ENCODE data around the gene TBXA2R.
"Not testable (repeated sequence)": the region's sequence is repeated elsewhere in the genome, so short reads cannot be mapped to it uniquely, and the experiment has no call there.

The TBXA2R gene

DNA sequence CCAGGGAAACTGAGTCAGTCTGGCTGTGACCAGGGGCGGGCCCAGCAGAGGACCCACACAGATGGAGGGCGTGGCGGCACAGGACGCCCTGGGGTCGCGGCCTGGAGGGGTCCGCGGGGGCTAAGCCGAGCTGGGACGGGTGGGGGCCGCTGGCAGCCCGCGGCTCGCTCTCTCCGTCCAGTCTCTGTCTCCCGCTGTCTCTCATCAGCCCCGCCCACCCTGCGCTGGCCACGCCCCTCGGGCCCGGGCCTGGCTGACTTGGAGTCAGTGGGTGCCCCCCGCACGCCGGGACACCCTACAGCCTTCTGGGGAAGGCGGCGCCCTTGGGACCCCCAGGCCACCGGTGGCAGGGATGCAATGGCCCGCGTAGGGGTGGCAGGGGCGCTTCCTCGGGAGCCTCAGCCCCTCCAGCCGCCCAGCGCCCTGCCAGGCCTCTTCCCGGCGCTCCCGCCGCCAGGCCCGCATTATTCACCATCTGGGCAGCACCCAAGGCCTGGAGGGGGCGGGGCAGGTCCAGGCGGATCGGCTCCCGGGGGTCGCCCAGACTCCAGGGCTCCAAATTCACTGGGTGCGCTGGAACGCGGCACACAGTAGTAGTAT lies at the start of gene TBXA2R:
Gene TBXA2R (minus strand): TSS at position 186 of the 600 bp plus-strand sequence. CDS start 6,241 bp downstream, outside the sequence.
- DNase-seq (ENCODE audit: low read depth in 3 of 3): peak in 2 of 3 donors; percentile 21 to 57

DNA sequence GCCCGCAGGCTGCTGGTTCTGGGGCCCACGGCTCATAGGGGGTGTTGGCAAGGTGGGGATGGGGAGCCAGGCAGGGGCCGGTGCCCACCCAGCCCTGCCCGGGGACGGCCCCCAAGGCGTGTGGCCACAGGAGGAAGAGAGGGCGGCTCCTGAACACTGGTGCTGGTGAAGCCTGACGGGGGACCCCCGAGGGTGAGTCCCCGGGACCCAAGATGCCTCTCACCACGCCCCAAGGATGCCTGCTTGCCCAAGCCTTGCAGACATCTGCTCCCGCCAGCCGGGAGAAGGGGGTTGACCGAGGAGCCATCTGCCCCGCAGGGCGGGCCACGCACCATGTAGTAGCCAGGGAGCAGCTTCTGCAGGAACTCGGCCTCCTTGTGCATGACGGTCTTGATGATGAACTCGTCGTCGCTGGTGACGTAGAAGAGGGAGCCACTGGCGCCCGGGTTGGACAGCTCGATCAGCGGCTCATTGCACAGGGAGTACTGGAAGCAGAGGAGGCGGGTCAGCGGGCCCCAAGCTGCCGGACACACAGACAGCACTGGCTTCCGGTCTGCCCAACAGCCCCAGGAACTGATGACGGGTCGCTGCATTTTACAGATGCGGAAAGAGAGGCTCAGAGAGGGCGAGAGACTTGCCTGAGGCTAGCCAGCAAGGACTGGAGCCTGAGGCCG lies 49.5 kb upstream of the TBXA2R start:
- DNase-seq (ENCODE audit: low read depth in 3 of 3): no peak

DNA sequence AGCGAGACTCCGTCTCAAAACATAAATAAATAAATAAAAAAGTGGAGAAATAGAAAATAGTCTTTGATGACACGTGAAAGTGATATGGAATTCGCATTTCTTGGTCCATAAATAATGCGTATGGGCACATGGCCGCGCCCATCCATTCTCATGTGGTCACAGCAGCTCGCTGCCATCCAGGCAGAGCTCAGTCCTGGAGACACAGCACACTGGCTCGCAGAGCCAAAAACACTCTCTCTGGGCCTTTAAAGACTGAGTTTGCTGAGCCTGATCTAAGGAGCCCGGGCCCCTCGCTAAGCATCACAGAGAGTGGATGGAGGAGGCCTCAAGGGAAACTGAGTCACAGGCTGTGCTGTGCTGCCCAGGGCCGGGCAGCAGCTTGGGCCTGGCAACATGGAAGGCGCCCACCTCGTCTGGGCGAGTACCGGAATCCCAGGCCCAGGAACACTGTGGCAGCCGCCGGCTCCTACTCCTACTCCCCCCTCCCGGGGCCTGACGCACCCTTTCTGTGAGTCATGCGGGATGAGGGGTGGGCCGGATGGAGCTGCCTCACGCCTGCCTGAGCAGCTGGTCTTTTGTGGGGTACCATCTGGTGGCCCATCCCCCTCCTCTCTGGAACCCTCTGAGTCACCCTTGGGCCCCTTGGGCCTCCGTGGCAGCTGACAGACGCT lies 48.9 kb upstream of the TBXA2R start:
- DNase-seq (ENCODE audit: low read depth in 3 of 3): no peak

DNA sequence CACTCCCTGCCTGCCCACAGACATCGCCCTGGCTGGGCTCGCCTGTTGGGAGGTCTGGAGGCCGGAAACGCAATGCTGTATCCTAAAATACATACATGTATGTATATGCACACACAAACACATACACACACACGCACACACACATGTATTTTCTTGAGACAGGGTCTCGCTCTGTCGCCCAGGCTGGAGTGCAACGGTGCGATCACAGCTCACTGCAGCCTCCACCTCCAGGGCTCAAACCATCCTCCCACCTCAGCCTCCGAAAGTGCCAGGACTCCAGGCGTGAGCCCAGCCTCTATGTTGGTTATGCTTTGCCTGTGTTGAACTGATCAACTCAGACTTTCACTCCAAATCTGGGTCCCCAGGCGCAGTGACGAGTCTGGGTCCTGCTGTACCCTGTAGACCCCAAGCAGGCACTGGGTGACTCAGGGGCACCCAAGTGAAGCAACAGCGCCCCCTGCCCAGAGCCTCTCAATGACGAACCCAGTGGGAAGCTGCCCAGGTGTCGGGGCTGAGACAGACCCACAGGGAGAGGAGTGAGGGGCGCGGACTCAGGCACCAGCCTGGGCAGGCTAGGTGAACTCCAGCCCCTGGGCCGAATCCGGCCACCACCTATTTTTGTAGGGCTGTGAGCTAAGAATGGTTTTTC lies 47.3 kb upstream of the TBXA2R start:
- no peak for DNase-seq (ENCODE audit: low read depth in 3 of 3)

DNA sequence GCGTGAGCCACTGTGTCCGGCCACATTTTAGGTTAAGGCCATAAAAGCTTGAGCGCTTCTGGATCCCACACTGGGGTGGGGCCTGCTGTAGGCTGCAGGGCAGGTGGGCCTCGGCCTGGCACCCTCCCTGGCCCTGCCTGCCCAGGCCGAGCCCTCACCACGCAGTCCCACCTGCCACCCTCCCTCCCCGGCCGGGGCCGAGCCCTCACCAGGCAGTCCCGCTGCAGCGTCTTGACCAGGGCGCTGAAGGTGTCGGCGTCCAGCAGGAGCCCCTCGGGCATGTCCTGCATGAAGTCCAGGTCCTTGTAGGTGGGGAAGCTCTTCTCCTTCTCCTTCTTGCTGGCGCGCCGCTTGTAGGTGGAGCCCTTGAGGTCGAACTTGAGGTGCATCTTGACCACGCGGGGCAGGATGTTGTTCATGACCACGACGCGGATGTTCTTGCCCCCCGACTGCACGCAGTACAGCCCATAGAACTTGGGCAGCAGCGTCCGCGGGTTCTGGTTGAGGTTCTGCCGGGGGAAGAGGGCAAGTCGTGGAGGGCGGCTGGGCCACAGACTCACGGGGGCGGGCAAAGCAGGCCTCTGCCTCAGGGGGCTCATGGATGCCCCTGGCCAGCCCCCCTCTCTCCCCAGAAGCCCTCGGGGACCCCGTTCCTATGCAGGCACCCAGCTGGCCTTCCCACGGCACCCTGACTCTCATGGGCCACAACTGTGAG lies 46.6 kb upstream of the TBXA2R start:
- no peak for DNase-seq (ENCODE audit: low read depth in 3 of 3)

DNA sequence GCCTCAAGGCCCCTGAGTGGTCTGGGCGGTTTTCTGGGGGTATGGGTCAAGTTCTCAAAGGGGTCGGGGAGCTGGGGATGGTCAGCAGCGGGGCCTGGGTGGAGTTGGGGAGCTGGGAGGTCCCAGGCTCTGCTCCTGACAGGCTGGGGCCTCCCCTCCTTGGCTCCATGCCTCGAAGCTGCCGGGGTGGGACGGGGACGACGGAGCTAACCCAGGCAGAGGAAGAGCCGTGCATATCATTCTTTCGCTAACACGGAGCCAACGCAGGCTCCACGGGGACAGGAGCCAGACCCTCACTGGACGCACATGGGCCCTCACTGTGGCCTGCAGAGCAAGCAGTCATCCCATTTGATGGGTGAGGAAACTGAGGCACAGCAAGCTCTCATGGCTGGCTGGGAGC lies 45.7 kb upstream of the TBXA2R start:
- no peak for DNase-seq (ENCODE audit: low read depth in 3 of 3)

DNA sequence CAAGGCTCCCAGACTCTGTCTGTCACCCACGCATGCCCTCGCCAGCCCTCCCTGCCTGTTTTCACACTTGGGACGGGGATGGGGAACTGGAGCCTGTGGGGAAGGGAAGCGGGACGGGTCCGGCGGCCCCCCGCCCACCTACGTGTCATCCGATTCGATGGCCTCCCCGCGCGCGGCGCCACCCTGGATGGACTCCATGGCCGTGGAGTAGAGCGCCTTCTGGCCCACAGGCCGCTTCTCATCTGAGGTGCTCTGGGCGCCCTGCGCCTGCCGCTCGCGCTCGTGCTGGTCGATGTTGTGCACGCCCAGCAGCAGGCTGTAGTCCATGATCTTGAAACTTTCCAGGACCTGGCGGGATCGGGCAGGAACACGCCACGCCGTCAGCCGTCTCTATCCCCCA lies 45.0 kb upstream of the TBXA2R start:
- no peak for DNase-seq (ENCODE audit: low read depth in 3 of 3)

DNA sequence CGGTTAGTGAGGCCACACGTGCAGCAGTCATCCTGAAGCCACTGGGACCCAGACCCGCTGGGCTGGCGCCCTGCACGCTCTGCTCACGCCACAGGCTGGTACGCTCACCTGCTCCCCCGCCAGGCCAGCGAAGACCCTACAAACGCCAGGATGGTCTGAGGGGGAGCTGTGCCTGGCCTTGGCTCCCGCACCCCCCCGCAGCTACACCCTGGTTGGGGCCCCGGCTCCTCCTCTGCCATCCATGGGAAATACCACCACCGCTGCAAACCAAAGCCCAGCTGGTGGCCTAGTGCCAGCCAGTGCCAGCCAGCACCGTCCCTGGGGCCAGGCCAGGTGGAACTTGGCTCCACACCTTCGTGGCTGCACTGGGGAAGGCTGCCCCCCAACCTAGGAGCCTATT lies 43.2 kb upstream of the TBXA2R start:
- DNase-seq (ENCODE audit: low read depth in 3 of 3): no peak

DNA sequence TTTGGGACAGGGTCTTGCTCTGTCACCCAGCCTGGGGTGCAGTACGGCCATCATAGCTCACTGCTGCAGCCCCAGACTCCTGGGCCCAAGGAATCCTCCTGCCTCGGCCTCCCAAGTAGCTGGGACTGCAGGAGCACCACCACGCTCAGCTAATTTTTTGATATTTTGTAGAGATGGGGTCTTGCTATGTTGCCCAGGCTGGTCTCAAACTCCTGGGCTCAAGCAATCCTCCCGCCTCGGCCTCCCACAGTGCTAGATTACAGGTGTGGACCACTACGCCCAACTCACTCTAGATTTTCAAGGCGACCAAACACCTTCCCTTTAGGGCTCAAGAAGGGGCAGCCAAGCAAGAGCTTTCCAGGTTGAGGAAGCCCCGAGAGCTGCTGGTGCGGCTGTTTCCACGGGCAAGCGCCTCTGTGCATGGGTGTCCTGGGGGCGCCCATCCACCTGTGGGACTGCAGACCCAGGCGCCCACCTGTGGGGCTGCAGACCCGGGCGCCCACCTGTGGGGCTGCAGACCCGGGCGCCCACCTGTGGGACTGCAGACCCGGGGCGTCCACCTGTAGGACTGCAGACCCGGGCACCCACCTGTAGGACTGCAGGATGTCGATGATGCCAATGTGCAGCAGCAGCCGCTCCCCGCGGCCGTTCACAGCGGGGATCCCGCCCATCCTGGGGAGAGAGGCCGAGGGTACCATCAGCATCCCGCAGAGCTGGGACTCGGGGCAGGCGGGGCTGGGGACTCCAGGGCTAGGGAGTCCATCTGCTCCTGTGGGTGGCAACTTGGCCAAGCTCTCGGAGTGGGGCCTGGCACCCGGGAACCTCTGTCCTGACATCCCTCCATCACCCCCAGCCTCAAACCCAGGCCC lies 41.6 kb upstream of the TBXA2R start:
- DNase-seq (ENCODE audit: low read depth in 3 of 3): no peak

DNA sequence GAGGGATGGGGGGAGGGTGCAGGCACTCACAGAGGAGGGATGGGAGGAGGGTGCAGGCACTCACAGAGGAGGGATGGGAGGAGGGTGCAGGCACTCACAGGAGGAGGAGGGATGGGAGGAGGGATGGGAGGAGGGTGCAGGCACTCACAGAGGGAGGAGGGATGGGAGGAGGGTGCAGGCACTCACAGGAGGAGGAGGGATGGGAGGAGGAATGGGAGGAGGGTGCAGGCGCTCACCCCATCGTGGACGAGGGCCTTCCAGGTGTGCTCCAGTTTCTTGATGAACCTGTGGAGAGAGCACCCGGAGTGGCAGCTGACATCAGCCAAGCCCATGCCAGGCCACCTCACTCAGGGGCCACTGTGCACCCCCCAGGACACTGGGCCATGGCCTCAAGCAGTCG lies 40.4 kb upstream of the TBXA2R start:
- not testable (repeated sequence) for DNase-seq (ENCODE audit: low read depth in 3 of 3)

DNA sequence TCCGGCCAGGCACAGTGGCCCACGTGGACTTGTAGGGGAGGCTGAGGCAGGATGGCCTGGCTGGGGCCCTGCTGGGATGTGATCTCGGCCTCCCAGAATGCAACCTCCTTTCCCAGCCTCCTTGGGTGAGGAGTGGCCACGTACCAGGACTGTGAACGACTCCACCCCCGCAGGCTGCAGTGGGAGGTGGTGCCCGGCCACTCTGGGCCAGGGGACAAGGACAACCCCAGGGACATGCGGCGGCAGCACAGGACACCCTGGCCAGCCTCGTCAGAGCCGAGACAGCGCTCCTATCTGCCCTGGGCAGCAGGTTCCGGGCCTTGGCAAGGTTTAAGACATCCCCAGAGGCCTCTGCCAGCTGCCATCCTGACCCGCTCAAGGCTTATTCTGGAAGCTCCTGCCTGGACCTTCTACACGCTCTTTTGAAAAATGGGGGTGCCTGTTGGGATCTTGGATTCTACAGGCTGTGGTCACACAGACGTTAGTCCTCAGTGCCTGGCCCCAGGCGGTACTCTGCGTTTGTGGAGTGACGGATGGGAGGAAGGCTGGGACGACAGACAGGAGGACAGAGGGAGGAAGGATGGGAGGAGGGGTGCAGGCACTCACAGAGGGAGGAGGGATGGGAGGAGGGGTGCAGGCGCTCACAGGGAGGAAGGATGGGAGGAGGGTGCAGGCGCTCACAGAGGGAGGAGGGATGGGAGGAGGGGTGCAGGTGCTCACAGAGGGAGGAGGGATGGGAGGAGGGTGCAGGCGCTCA lies 39.8 kb upstream of the TBXA2R start:
- no peak for DNase-seq (ENCODE audit: low read depth in 3 of 3)

DNA sequence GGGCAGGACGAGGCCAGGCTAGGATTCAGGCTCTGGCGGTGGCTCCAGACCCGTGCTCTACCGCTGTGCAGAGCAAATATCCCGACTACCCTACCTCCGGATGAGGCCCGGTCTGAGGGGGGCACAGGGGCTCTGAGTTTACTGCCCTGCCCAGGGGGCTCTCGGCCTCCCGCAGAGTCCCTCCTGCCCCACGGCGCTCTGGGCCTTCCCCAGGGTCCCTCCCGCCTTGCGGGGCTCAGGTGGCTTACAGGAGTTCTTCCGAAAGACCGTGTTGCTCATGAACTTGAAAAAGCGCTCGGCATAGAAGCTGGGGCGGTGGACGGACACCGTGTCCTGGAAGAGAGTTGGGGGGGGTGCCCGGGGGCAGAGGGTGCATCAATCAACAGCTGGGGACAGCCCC lies 39.1 kb upstream of the TBXA2R start:
- no peak for DNase-seq (ENCODE audit: low read depth in 3 of 3)

DNA sequence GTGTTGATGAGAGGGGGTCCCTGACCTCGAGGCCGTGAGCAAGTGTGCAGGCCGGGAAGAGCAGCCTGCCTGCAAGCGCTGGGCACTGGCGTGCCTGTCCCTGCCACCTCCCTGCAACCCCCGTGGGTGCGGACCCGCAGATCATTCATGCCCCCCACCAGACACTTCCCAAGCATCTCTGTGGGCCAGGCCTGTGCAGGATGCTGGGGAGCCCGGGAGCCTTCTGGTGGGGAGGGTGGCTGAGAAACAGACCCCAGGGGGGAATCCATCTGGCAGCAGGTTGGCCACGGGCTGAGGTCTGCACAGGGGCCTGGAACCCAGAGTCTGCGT lies 38.4 kb upstream of the TBXA2R start:
- DNase-seq (ENCODE audit: low read depth in 3 of 3): no peak

DNA sequence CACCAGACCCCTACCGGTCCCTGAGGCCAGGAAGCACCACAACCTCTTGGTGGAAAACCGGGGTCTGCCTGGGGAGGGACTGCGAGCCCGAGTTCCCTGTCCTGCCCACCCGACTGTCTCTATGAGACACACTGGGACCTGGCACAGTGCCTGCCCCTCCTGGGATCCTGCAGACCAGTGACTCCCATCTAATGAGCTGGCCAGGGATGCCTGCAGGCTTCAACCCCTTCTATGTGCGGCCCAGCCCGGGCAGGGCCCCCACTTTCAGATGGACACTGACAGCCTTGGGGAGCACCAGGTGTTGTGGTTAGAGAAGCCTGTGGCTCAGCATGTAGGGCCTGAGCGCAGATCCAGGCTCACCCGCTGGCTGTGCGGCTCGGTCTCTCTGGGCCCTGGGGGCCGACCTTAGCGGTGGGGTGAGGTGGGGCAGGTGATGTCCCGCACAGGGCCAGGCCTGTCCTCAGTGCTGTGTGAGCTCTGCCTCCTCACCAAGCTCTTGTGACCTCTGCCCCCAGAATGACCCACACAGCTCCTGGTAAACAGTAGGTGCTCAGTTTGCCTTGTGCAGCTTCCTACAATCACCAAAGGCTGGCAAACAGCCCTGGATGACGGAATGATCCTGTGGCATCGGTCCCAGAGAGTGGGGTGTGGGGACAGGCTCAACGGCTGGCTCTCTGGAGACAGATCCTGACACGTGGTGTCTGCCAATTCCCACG lies 37.8 kb upstream of the TBXA2R start:
- DNase-seq (ENCODE audit: low read depth in 3 of 3): no peak

DNA sequence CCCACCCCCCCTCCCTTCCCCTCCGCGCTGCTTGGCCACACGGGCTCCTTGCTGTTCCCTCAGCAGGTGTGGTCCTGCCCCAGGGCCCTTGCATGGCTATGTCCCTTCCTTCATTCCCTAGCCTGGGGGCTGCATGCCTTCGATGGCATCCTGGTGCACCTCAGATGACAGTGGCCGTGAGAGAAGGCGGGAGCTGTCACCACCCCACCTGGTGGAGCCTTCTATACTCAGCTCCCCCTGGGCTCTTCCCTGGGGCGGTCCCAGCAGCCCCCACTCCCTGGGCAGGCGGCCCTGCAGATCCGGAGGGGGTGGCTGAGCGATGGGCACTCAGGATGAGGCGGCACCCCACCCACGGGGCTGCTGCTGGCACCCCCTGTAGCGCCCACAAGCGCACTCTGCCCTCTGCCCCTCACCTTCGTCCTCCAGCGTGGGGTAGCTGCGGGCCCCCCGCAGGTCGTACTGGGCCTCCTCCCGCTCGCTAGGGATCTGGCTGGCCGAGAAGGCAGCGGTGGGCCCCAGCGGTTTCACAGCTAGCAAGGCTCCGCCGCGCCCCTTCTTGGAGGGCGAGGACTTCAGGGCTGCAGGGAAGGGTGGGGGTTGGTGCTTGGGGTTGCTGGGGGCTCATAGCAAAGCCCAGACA lies 37.1 kb upstream of the TBXA2R start:
- DNase-seq (ENCODE audit: low read depth in 3 of 3): no peak

DNA sequence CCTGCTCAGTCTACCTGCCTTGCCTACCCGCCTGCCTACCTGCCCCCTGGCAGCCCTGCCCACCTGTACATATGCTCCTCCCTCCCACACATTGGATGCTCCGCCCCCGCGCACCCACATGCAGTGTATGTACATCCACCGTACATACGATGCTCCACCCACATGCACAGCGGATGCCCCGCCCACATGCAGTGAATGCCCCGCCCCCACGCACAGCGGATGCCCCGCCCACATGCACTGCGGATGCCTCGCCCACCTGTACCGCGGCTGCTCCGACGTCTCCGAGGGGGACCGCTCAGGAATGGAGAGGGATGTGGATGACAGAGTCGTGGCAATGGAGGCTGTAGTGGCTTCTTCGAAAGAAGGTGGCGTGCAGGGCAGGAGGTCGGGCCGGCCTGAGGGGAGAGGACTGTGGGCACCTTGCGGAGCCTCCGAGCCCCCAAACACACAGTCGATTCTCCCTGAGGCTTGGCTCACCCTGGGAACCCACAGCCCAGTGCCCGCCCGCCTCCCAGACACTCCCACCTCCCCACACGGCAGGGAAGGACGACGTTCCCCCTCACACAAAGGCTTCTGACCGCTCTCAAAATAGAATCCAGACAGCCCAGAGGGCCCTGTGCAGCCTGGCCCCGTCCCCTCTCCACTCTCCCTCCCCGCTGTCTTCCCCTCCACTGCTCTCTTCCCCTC lies 36.5 kb upstream of the TBXA2R start:
- DNase-seq (ENCODE audit: low read depth in 3 of 3): peak in 2 of 3 donors; percentile 18 to 29

DNA sequence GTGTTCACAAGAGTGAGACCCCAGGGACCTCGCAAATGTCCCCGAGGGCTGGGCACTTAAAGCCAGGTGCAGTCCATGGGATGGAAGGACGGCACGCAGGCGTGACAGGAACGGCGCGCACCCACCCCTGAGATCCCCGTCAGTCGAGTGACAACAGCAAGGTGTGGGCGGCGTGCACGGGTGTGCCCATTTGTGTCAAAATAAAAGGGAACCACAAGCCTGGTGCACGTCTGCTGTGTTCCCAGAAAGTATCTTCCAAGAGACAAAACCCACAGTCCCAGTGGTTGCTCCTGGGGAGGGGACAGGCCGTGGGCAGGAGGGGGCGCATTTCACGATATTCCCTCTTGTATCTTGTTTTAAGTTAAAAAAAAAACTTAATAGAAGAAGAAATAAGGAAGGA lies 35.6 kb upstream of the TBXA2R start:
- DNase-seq (ENCODE audit: low read depth in 3 of 3): no peak

DNA sequence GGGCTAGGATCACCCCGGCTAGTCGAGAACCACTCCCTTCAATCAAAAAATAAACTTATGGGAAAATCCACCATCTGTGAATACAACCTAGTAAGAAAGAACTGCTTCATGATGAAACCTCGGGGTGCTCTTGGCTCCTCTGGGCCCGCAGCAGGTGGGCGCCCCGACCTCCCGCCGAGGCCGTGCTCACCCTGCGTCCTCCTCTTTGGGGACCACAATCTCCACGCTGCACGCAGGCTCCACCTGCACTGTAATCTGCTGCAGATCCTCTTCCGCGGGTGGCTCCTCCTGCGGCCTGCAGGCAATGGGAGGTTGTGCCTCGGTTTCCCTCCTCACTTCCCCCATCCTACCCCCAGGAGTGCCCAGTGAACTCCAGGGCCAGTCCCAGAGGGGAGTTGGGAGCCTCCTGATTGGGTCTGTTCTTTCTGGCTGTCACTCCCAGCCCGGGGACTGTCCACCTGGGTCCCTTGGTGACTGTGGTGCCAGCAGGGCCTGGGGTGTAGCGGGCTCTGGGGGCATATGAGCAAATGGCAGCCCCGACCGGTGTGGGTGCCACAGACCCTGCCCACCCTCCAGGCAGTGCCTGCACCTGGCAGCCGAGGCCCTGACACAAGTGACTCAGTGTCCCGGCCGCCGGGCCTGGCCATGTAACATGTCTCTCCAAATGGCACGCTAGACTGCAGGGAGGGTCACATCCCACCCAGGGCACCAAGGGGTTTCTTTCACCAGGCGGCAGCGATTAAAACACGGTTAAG lies 35.0 kb upstream of the TBXA2R start:
- DNase-seq (ENCODE audit: low read depth in 3 of 3): no peak
